Stimulated activated CD4-positive, alpha-beta T cell treated with anti-CD3 and anti-CD28 coated beads, Interleukin-15, amount 100 ng/mL, for 48 hours (primary cell): ENCODE results near the gene HYDIN.

Source experiments
- DNase-seq, 2 donors: peaks; one replicate each; pipeline ENCODE4 v3.0.0-alpha.2; 2020; ENCODE audit warnings: low read depth in 2 of 2

The HYDIN gene

DNA sequence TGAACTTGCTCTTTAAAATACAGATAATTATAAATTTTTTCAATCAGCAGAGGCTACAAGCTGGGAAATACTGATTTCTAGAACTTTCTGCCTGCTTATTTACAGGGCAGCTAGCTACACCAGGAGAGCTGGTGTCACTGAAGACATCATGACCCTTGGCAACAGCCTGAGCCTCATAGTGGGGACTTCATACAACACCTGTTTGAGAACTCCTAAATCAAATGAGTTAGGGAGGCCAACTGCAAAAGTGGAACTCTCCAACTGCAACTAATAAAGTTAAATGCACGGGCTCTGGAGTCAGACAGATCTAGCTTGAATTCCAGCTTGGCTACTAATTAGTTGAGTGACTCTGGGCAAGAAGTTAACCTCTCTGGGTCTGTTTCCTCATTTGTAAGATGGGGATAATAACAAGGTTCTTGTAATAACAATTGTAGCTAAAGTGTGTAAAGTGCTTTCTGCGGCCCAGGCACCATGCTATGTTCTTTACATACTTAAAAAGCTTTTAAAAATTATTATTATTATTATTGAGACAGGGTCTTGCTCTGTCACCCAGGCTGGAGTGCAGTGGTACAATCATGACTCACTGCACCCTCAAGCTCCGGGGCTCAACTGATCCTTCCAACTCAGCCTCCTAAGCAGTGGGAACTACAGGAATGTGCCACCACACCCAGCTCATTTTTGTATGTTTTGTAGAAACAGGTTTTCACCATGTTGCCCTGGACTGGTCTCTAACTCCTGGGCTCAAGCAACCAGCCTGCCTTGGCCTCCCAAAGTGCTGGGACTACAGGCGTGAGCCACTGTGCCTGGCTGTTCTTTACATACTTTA lies 462.9 kb downstream of the HYDIN start:
- no peak for DNase-seq

DNA sequence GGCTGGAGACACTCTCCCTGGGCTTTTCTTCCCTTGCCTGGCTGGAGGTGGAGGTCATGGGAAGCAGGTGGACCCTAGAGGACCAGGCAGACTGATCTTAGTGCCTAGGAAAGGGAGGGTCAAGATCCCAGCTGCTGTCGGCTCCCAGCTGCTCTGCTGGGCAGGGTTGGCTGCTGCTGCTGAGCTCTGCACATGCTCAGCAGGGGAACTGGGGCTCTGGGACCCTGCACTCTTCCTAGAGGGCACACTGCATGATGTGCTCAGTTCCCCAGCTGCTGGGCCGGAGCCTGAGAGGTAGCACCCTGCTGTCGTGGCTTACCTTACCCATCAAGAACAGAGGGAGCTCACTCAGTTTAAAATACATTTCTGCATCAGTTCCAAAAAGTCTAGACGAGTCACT lies 463.9 kb downstream of the HYDIN start:
- DNase-seq = no peak

DNA sequence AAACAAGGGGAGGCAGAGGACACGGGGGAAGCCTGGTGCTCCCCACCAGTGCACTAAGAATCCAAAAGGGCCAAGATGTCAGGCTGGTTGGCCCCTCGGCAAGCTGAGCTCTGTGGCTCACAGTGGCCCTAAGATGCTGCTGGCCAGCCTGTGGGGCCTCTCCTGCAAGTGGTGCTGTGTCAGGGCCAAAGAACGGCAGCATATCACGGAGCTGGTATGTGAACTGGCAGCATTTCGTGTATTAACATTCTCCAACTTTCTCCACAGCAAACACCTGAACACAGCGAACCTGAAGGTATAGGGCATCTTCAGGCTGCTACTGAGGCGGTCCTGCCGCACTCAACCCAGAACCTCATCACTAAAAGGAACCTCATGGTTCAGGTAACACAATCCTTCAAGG lies 464.3 kb downstream of the HYDIN start:
- DNase-seq = no peak

DNA sequence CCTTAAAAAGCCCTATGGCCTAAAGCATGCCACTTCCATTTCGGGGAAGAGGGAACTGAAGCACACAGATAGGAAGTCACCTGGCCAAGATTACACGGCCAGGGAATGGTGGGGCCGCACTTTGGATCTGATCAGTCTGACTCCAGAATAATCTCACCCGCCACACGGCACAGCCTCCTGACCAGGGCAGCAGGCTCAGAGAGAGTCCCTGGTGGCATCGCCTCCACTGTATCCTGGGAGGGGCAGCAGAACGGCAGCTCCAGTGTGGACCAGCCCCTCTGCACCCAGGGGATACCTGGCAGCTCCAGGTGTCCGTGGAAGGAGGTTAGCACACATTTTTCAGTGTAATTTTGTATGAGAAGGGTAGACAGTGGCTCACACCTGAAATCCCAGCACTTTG lies 465.0 kb downstream of the HYDIN start:
- DNase-seq = no peak

DNA sequence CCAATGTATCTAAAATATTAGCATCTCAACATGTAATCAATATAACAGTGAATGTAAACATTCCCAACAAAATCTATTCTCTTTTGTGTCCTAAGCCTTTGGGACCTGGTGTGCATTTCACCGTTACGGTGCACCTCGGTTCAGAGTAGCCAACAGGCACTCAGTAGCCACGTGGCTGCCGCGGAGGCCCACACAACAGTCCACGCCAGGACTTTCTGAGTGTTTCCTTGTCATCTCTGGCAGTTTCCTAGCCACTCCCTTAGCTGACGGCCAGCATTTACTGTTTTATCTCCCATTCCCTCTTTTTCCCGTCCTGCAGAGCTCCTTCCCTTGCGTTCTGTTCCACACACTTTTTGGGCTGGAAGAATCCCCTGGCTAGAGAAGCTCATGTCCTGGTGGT lies 465.9 kb downstream of the HYDIN start:
- DNase-seq = no peak

DNA sequence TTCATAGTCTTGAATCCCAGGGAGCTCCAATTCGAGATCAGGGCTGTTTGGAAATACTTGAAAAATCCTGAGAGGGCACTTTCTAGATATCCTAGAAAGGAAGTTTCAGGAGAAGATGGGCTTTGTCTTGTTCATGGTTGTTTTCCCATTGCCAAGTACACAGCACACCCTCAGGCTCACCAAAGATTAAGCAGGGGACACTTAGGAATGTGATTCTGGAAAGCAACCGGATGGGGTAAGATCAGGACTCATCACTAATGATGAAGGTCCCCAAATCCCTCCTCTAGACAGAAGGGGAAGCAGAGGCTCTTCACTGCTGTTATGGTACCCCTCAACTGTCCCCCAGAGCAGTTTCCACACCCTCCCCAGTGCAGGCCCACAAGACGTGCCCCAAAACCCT lies 470.3 kb downstream of the HYDIN start:
- no peak for DNase-seq

DNA sequence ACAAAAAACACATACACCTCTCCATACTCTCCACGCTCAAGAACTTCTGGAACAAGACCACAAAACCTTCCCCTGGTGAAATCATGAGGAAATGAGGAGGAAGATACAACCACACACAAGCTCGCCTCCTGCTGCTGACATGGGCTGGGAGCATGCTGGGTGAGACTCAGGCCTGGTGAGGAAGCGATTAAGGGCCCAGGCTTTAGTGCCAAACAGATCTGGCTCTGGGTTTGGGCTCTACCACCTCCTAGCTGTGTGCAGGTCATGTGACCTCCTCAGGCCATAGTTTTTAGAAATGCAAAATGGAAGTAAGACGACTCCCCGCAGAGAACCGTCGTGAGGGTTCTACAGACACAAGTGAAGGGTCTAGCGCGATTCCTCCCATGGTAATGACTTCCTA lies 470.9 kb downstream of the HYDIN start:
- DNase-seq = no peak

DNA sequence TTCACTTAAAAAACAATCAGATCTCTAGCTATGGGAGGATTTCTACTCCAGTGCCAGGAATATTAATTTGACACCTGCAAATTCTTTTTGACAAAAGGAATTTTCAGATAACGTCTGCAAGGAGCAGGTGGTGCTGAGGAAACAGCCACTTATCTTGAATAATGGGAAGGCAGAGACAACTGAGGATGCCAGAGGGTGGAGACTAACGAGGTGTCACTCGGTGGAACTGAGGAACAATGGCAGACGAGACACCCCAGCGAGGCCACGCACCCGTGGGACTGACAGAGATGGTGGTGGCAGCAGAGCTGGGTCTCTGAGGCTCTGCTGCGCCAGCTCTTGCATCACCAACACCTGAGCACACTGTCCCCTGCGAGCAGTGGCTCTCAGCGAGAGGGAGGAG lies 471.7 kb downstream of the HYDIN start:
- no peak for DNase-seq
